A549 (cell line): Measurements from ENCODE around the gene ZBTB44.

Source experiments
- CHD2 ChIP-seq: fragments of 150-350 bp; IDR thresholded peaks from 2 replicates; pipeline ENCODE4 v1.6.1; 2014; ENCODE audit warnings: low read length; ENCODE audit not compliant: partially characterized antibody
- RCOR1 ChIP-seq: fragments of 150-350 bp; IDR thresholded peaks from 2 replicates; pipeline ENCODE4 v1.6.1; 2014; ENCODE audit warnings: antibody characterized with exemption, low read length, low read depth
- TF ChIP-seq, protein P1 (sequence below): fragments of 450-650 bp; IDR thresholded peaks from 2 replicates; pipeline ENCODE4 v1.6.1; 2014; ENCODE audit warnings: antibody characterized with exemption
- TF ChIP-seq, protein P2 (sequence below): fragments of >200 bp; sonication (Bioruptor Twin); formaldehyde crosslinking; IDR thresholded peaks from 3 replicates; pipeline ENCODE4 v1.5.1; 2016

DNA sequence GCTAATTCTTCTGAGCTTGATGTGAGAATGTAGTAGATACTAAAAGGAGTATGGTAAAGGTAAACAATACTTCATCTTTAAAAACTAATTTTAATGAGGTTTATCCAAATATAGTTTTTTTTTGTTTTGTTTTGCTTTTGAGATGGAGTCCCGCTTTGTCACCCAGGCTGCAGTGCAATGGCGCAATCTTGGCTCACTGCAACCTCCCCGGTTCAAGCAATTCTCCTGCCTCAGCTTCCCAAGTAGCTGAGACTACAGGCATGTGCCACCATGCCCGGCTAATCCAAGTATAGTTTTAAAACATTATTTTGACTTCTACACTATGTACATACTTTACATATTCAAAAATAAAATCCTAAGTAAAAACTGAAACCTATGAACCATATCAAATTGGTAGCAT is 4.1 kb downstream of the ZBTB44 start:
- TF ChIP-seq RCOR1 (no peak), CHD2 (no peak)
- TF ChIP-seq, protein P1, sequence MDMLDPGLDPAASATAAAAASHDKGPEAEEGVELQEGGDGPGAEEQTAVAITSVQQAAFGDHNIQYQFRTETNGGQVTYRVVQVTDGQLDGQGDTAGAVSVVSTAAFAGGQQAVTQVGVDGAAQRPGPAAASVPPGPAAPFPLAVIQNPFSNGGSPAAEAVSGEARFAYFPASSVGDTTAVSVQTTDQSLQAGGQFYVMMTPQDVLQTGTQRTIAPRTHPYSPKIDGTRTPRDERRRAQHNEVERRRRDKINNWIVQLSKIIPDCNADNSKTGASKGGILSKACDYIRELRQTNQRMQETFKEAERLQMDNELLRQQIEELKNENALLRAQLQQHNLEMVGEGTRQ = no peak
- TF ChIP-seq, protein P2, sequence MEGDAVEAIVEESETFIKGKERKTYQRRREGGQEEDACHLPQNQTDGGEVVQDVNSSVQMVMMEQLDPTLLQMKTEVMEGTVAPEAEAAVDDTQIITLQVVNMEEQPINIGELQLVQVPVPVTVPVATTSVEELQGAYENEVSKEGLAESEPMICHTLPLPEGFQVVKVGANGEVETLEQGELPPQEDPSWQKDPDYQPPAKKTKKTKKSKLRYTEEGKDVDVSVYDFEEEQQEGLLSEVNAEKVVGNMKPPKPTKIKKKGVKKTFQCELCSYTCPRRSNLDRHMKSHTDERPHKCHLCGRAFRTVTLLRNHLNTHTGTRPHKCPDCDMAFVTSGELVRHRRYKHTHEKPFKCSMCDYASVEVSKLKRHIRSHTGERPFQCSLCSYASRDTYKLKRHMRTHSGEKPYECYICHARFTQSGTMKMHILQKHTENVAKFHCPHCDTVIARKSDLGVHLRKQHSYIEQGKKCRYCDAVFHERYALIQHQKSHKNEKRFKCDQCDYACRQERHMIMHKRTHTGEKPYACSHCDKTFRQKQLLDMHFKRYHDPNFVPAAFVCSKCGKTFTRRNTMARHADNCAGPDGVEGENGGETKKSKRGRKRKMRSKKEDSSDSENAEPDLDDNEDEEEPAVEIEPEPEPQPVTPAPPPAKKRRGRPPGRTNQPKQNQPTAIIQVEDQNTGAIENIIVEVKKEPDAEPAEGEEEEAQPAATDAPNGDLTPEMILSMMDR = no peak
